Measurements from ENCODE around the gene EYS. TPM values are rescaled to one million over a fixed set of nuclear protein-coding genes. Genes with fewer than 3 reads are reported as not detected.

Gene EYS
- total and polyA plus RNA-seq, 9 of the 15 experiments (the other 6 are each of a cell fraction or from before 2014, with no cell fraction given) = 0.03 to 0.36 (median 0.10) TPM; not detected in 2

- 0% methylated on average over 3 of the region's 3 CpGs for WGBS (ENCODE audit: insufficient coverage, low coverage, missing lambda C conversion rate)
- TF ChIP-seq SIN3A (IDR thresholded peaks at IDR 0.05; ENCODE audit: borderline replicate concordance in 2 of 2, control insufficient read depth in 1 of 2, low read depth in 2 of 2, low read length in 2 of 2) (no peak), ZNF146 (CRISPR knock-in tag; IDR thresholded peaks at IDR 0.05; ENCODE audit: unreplicated experiment) (no peak)
- no peaks in the 10 kb centered on the region for H3K9me1 ChIP-seq (ENCODE audit: control insufficient read depth, insufficient read depth, low read length)
- FAIRE-seq = no peak
- ATAC-seq = no peak
- H3K4me2 ChIP-seq (ENCODE audit: insufficient read depth, low read length) = no peak overlapping the region
- intact Hi-C loops (cut with micrococcal nuclease) (no loop called here), in situ Hi-C loops (cut with MboI) (no loop called here)
- H3K79me2 ChIP-seq (ENCODE audit: control insufficient read depth, insufficient read depth, low read length) = no peaks in the 10 kb centered on the region
- CTCF ChIA-PET (ENCODE audit: low intra/inter-chr PET ratio) = no interaction called here
- H3K27ac ChIP-seq (ENCODE audit: extremely low read depth, low read depth, low read length) = no peak overlapping the region
- H4K20me1 ChIP-seq (replicated peaks; ENCODE audit: control insufficient read depth, insufficient read depth, low read length) = no peaks in the 10 kb centered on the region
- no peaks in the 10 kb centered on the region for H3K9me3 ChIP-seq (replicated peaks; ENCODE audit: control insufficient read depth, insufficient read depth, low read depth, low read length)
- POLR2A ChIA-PET = no interaction called here
- DNase-seq (ENCODE audit: extremely low read depth in 1 of 4, low spot score in 3 of 4) = no peak
- no peaks in the 10 kb centered on the region for H3K27me3 ChIP-seq (ENCODE audit: control insufficient read depth in 2 of 2, insufficient read depth in 2 of 2, low read length in 2 of 2)
- no peaks in the 10 kb centered on the region for H3K36me3 ChIP-seq (ENCODE audit: control insufficient read depth, insufficient read depth, low read length)
- no TSS peak for BruUV-seq (replicated peaks)
- H3K4me1 ChIP-seq (replicated peaks in 1 of 2; ENCODE audit: control insufficient read depth in 2 of 2, insufficient read depth in 2 of 2, low read length in 2 of 2) = no peaks in the 10 kb centered on the region
- no peak overlapping the region for H3K9ac ChIP-seq (ENCODE audit: insufficient read depth in 1 of 2, low read depth in 2 of 2, low read length in 2 of 2)
- no peak overlapping the region for H2AFZ ChIP-seq (ENCODE audit: low read depth, low read length)
- H3K4me3 ChIP-seq = no peak overlapping the region
These were observed 1917.3 kb downstream of the EYS start for GRCh38 chr6:63789699-63790098.

GRCh38 chr6:63788569-63788968 is 1918.5 kb downstream of the EYS start:
- intact Hi-C loops (cut with micrococcal nuclease) (no loop called here), in situ Hi-C loops (cut with MboI) (no loop called here)
- H3K27ac ChIP-seq (ENCODE audit: extremely low read depth, low read depth, low read length) = no peak overlapping the region
- ChIA-PET CTCF (ENCODE audit: low intra/inter-chr PET ratio) (no interaction called here), POLR2A (no interaction called here)
- H3K4me1 ChIP-seq (replicated peaks in 1 of 2; ENCODE audit: control insufficient read depth in 2 of 2, insufficient read depth in 2 of 2, low read length in 2 of 2) = no peaks in the 10 kb centered on the region
- no peaks in the 10 kb centered on the region for H4K20me1 ChIP-seq (replicated peaks; ENCODE audit: control insufficient read depth, insufficient read depth, low read length)
- DNase-seq (ENCODE audit: extremely low read depth in 1 of 4, low spot score in 3 of 4) (no peak), ATAC-seq (no peak), FAIRE-seq (no peak)
- H3K4me3 ChIP-seq = no peak overlapping the region
- no peaks in the 10 kb centered on the region for H3K36me3 ChIP-seq (ENCODE audit: control insufficient read depth, insufficient read depth, low read length)
- H3K79me2 ChIP-seq (ENCODE audit: control insufficient read depth, insufficient read depth, low read length) = no peaks in the 10 kb centered on the region
- H3K9me1 ChIP-seq (ENCODE audit: control insufficient read depth, insufficient read depth, low read length) = no peaks in the 10 kb centered on the region
- no peak overlapping the region for H3K4me2 ChIP-seq (ENCODE audit: insufficient read depth, low read length)
- no peak overlapping the region for H2AFZ ChIP-seq (ENCODE audit: low read depth, low read length)
- no TSS peak for BruUV-seq (replicated peaks)
- no peak overlapping the region for H3K9ac ChIP-seq (ENCODE audit: insufficient read depth in 1 of 2, low read depth in 2 of 2, low read length in 2 of 2)
- no peaks in the 10 kb centered on the region for H3K9me3 ChIP-seq (replicated peaks; ENCODE audit: control insufficient read depth, insufficient read depth, low read depth, low read length)
- H3K27me3 ChIP-seq (ENCODE audit: control insufficient read depth in 2 of 2, insufficient read depth in 2 of 2, low read length in 2 of 2) = no peaks in the 10 kb centered on the region
- 3% methylated on average over 2 of the region's 2 CpGs for whole genome bisulfite sequencing (ENCODE audit: insufficient coverage, low coverage, missing lambda C conversion rate)
- TF ChIP-seq ZNF318 (IDR thresholded peaks at IDR 0.05; ENCODE audit: borderline replicate concordance in 1 of 2, low read depth in 1 of 2) (no peak), E2F1 (CRISPR knock-in tag; IDR thresholded peaks at IDR 0.05) (no peak), IRF2 (CRISPR knock-in tag; IDR thresholded peaks at IDR 0.05) (no peak)
